Ovary (tissue), 9 donors: ENCODE measurements around the gene LAMA2. TPM values are rescaled to one million over a fixed set of nuclear protein-coding genes. Genes with fewer than 3 reads are reported as not detected.

Experiments used
- DNase-seq, 5 donors: peaks; one replicate each; pipeline ENCODE4 v3.0.0-alpha.2; 2019 to 2020
- H3K27ac ChIP-seq, 2 donors: fragments of 200-600 bp; one replicate each; pipeline versions ENCODE4 v1.5.1 to v1.8.0; 2019 to 2022
- H3K27me3 ChIP-seq: fragments of 200-600 bp; one replicate; pipeline ENCODE4 v1.8.0; 2022
- H3K36me3 ChIP-seq: fragments of 200-600 bp; sonication (generic); one replicate; pipeline ENCODE4 v1.5.1; 2019
- H3K4me1 ChIP-seq: one replicate; pipeline ENCODE4 v1.8.1; 2013; ENCODE audit warnings: mild to moderate bottlenecking, moderate library complexity; ENCODE audit not compliant: insufficient read depth
- H3K4me3 ChIP-seq: fragments of 200-600 bp; sonication (generic); one replicate; pipeline ENCODE4 v1.5.1; 2017
- H3K9me3 ChIP-seq, 2 donors: fragments of 200-600 bp in 1 of 2; sonication (generic) in 1 of 2; one replicate each; pipeline versions ENCODE4 v1.5.1 to v1.8.1; 2013 to 2019; ENCODE audit warnings: mild to moderate bottlenecking in 1 of 2, moderate library complexity in 1 of 2
- EP300 ChIP-seq: sonication (generic); formaldehyde crosslinking; IDR thresholded peaks from one replicate; pipeline ENCODE4 v1.6.1; 2017; ENCODE audit warnings: antibody characterized with exemption
- POLR2A ChIP-seq: fragments of 450-650 bp; IDR thresholded peaks from one replicate; pipeline ENCODE4 v1.6.1; 2017; ENCODE audit warnings: antibody characterized with exemption, mild to moderate bottlenecking, moderate library complexity
- WGBS, 3 donors: extraction: QIAGEN DNeasy Blood & Tissue Kit in 1 of 3; methylation state at CpG; one replicate each; pipeline versions ENCODE4 v1.1.5 to v1.1.7; 2013 to 2017; 5-methylcytosine and 5-hydroxymethylcytosine counted together
- intact Hi-C, 4 donors: fragments of 100-400 bp; cut with DNase I; formaldehyde crosslinking; loops; one replicate each; pipeline versions ENCODE4 v1.11.0 to v1.15.1; 2022 to 2023
- polyA plus RNA-seq, 2 donors: library from polyadenylated mRNA; stranded (reverse); fragments of 200-250 nt in 1 of 2; fragments of 350-450 nt in 1 of 2; fragmentation: Illumina TruSeq in 1 of 2; extraction: RNeasy Lipid Tissue Mini Kit (QIAGEN cat#74804) in 1 of 2; gene quantifications; one replicate each; pipeline ENCODE4 v1.2.3, GENCODE V29; 2013 to 2014
- total RNA-seq, 7 donors: library from RNA; depleted of rRNA in 2 of 7; stranded (reverse); fragments of >200 nt in 2 of 7; fragmentation: NEBNext Ultra II Directional in 3 of 7; extraction: Animal tissue kit (Norgen Biotek cat#: 25700) in 3 of 7; gene quantifications; one replicate each; pipeline versions ENCODE4 v1.1.0 to v1.2.4, GENCODE V29; 2016 to 2023
- TF ChIP-seq, protein P1 (sequence below), 3 donors: fragments of 450-650 bp in 2 of 3; fragments of 200-600 bp in 1 of 3; IDR thresholded peaks; one replicate each; pipeline versions ENCODE4 v1.5.1 to v1.8.0; 2016 to 2022; ENCODE audit warnings: antibody characterized with exemption in 3 of 3, mild to moderate bottlenecking in 1 of 3
- donor health status: DM: no; HTN: no; CAD: no; lungs with moderate emphysema.
- donor health status: DM: no; HTN: no; CAD: no.
- donor health status: Bipolar disorder and iron deficiency.
- donor health status: DM: yes; HTN: yes; CAD: no.
- donor health status: DM: no; HTN: no; CAD: no.
- donor health status: DM: yes; HTN: yes; CAD: no.

Gene LAMA2
- total and polyA plus RNA-seq, 9 donors: 42.5 to 226 (median 121) TPM

DNA sequence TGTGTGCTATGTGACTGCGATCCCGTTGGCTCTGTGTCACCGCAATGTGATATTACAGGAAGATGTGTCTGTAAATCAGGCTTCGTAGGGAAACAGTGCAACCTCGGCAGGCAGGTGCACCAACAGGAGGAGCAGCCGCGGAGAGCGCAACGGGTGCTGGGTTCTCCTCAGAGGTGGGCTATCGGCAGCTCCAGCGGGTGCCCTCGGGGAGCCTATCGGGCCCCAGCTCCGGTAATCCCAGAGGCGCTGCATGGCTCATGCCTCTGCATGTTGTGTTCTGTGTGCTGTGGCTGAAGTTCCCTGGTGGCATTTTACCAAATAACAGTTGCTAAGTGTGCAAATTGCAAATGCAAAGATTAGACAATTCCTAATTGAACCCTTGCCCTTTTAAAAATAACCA, 409.9 kb downstream of the LAMA2 start:
- Histone ChIP-seq H3K4me3 (no peak overlapping the region), H3K36me3 (no peaks in the 10 kb centered on the region), H3K4me1 (no peaks in the 10 kb centered on the region), H3K9me3 (no peaks in the 10 kb centered on the region), H3K27ac (no peak overlapping the region), H3K27me3 (no peaks in the 10 kb centered on the region)
- no peak for DNase-seq
- TF ChIP-seq, protein P1, sequence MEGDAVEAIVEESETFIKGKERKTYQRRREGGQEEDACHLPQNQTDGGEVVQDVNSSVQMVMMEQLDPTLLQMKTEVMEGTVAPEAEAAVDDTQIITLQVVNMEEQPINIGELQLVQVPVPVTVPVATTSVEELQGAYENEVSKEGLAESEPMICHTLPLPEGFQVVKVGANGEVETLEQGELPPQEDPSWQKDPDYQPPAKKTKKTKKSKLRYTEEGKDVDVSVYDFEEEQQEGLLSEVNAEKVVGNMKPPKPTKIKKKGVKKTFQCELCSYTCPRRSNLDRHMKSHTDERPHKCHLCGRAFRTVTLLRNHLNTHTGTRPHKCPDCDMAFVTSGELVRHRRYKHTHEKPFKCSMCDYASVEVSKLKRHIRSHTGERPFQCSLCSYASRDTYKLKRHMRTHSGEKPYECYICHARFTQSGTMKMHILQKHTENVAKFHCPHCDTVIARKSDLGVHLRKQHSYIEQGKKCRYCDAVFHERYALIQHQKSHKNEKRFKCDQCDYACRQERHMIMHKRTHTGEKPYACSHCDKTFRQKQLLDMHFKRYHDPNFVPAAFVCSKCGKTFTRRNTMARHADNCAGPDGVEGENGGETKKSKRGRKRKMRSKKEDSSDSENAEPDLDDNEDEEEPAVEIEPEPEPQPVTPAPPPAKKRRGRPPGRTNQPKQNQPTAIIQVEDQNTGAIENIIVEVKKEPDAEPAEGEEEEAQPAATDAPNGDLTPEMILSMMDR (IDR thresholded peaks at IDR 0.05): no peak
- TF ChIP-seq EP300 (no peak), POLR2A (no peak)
- 93 to 99% (median 96%) methylated on average over 15 of the region's 15 CpGs for WGBS, 3 donors
- intact Hi-C loops: no loop called here

DNA sequence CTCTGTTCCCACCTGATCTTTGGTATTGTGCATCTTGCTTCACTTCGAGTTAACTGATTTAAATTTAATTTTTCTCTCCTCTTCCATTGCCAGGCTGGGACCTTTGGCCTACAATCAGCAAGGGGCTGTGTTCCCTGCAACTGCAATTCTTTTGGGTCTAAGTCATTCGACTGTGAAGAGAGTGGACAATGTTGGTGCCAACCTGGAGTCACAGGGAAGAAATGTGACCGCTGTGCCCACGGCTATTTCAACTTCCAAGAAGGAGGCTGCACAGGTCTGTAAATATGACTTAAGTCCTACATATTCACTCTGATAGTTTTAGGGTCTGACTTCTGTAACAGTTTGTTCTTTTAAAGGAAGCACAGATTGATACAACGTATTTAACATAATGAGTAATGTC, 414.7 kb downstream of the LAMA2 start:
- Histone ChIP-seq H3K27ac (no peak overlapping the region), H3K9me3 (no peaks in the 10 kb centered on the region), H3K27me3 (no peaks in the 10 kb centered on the region), H3K4me3 (no peak overlapping the region), H3K36me3 (no peaks in the 10 kb centered on the region), H3K4me1 (no peaks in the 10 kb centered on the region)
- TF ChIP-seq, protein P1 (IDR thresholded peaks at IDR 0.05): no peak
- TF ChIP-seq EP300 (no peak), POLR2A (no peak)
- WGBS, 3 donors: 88 to 90% (median 89%) methylated on average over 5 of the region's 5 CpGs
- no peak for DNase-seq
- intact Hi-C loops: no loop called here

DNA sequence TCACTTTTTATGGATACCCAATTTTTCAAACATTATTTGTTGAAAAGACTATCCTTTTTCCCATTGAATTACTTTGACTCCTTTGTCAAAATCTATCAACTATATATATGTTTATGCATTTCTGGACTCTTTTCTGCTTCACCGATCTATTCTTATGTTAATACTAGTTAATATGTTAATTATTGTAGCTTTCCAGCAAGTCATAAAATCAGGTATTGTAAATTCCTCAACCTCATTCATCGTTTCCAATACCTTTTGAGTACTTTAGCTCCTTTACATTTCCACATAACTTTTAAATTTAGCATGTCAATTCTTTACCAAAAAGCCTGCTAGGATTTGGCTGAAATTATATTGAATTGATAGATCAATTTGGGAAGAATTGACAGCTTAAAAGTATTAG, 419.7 kb downstream of the LAMA2 start:
- 83% methylated on average over 2 of the region's 2 CpGs for WGBS, 3 donors
- TF ChIP-seq POLR2A: no peak
- TF ChIP-seq, protein P1 (IDR thresholded peaks at IDR 0.05): no peak
- no peaks in the 10 kb centered on the region for H3K4me1 ChIP-seq
- intact Hi-C loops: no loop called here
- no peak for DNase-seq
- H3K27ac ChIP-seq: no peak overlapping the region
- no peak overlapping the region for H3K4me3 ChIP-seq
- no peaks in the 10 kb centered on the region for H3K27me3 ChIP-seq
- no peaks in the 10 kb centered on the region for H3K36me3 ChIP-seq
- H3K9me3 ChIP-seq: no peaks in the 10 kb centered on the region

DNA sequence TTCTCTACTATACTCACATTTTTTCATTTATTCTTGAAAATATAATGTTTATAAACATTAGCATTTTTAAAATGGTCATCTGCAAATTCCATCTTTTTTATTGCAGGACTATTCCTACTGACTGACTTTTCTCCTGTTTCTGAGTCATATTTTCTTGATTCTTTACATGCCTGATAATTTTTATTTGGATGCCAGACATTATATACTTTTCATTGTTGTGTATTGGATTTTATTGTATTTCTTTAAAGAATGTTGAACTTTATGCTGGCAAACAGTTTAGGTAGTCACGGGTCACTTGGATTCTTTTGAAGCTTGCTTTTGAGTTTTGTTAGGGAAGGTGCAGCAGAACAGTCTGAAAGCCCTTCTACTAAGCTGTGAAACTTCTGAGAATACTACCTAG, 423.9 kb downstream of the LAMA2 start:
- H3K4me1 ChIP-seq: no peaks in the 10 kb centered on the region
- H3K27me3 ChIP-seq: no peaks in the 10 kb centered on the region
- TF ChIP-seq EP300: no peak
- no peak for TF ChIP-seq POLR2A
- TF ChIP-seq, protein P1 (IDR thresholded peaks at IDR 0.05): no peak
- H3K4me3 ChIP-seq: no peak overlapping the region
- 86 to 95% (median 86%) methylated on average over 1 of the region's 1 CpG for WGBS, 3 donors
- H3K9me3 ChIP-seq: no peaks in the 10 kb centered on the region
- intact Hi-C loops: no loop called here
- no peak for DNase-seq
- no peak overlapping the region for H3K27ac ChIP-seq
- no peaks in the 10 kb centered on the region for H3K36me3 ChIP-seq

DNA sequence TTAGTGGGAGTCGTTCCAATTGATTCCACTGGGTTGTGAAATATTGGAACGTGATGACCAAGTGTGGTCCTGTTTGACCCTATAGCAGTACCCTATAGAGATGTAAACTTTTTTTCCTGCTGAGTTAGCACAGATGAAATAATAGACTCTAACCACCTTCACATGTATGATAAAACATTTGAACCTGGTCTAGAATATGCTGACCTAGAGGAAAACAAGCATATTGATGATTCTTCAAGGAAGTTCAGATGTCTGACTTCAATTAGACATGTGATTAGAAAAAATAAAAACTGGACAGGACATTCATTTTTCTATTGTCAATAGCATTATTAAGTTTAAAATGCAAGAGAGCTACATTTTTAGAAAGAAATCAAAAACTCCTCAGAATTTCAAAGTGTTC, 424.9 kb downstream of the LAMA2 start:
- Histone ChIP-seq H3K4me1 (no peaks in the 10 kb centered on the region), H3K27me3 (no peaks in the 10 kb centered on the region), H3K36me3 (no peaks in the 10 kb centered on the region), H3K9me3 (no peaks in the 10 kb centered on the region), H3K4me3 (no peak overlapping the region), H3K27ac (no peak overlapping the region)
- DNase-seq: no peak
- intact Hi-C loops: no loop called here
- TF ChIP-seq POLR2A: no peak
- TF ChIP-seq, protein P1 (IDR thresholded peaks at IDR 0.05): no peak
- 86 to 92% (median 88%) methylated on average over 2 of the region's 2 CpGs for WGBS, 3 donors
